AG04450 (cell line): ENCODE data around the gene CSNK2B. TPM values are rescaled to one million over a fixed set of nuclear protein-coding genes. Genes with fewer than 3 reads are reported as not detected.

Experiments used
- CTCF ChIA-PET: fragments of 300-600, 350-600 bp; formaldehyde crosslinking; extraction: SDS; loops from one replicate; lab custom pipeline; 2022; ENCODE audit warnings: antibody characterized with exemption, inconsistent platforms; lab: Charles Lee
- POLR2A ChIA-PET: fragments of 350-600 bp; formaldehyde crosslinking; extraction: SDS; loops from one replicate; lab custom pipeline; 2021; ENCODE audit warnings: antibody characterized with exemption, inconsistent platforms; lab: Yijun Ruan, JAX
- DNase-seq: peaks from one replicate; pipeline ENCODE4 v3.0.0-alpha.2; 2011; ENCODE audit warnings: low read depth, low spot score
- H3K27ac ChIP-seq: one replicate; pipeline ENCODE4 v1.5.1; 2012; ENCODE audit warnings: low read depth, low read length, control low read depth
- H3K27me3 ChIP-seq: one replicate; pipeline ENCODE4 v1.6.0; 2012; ENCODE audit warnings: low read length; ENCODE audit not compliant: control insufficient read depth, insufficient read depth
- H3K4me3 ChIP-seq: 2 replicates; pipeline ENCODE4 v1.5.1; 2011; ENCODE audit warnings: mild to moderate bottlenecking, low read depth, low read length, control low read depth
- H3K9me3 ChIP-seq: 2 replicates; pipeline ENCODE4 v1.5.1; 2012; ENCODE audit warnings: low read length; ENCODE audit not compliant: control insufficient read depth, insufficient read depth
- CTCF ChIP-seq: IDR thresholded peaks from 2 replicates; pipeline ENCODE4 v1.5.1; 2011; ENCODE audit warnings: low read depth, low read length, control low read depth, inconsistent platforms
- polyA plus RNA-seq: library from polyadenylated mRNA; depleted of rRNA; stranded (reverse); fragments of >200 nt; gene quantifications from 2 replicates; pipeline ENCODE4 v1.2.3, GENCODE V29; 2011

CSNK2B gene
- polyA plus RNA-seq, 1 experiment = 80.1 TPM

GRCh38 chr6:31627690-31628287 is 38.1 kb upstream of the CSNK2B start:
- no peak overlapping the region for H3K4me3 ChIP-seq
- DNase-seq = no peak
- TF ChIP-seq CTCF = no peak
- ChIA-PET POLR2A (interaction anchor here (0.6 kb wide), 1 partner anchor 14 kb away, joined by 4 read pairs; no protein-coding TSS in a partner anchor), CTCF (no interaction called here)
- H3K9me3 ChIP-seq = no peaks in the 10 kb centered on the region
- no peaks in the 10 kb centered on the region for H3K27me3 ChIP-seq
- no peak overlapping the region for H3K27ac ChIP-seq

- H3K27me3 ChIP-seq = no peaks in the 10 kb centered on the region
- H3K27ac ChIP-seq = no peak overlapping the region
- H3K4me3 ChIP-seq = no peak overlapping the region
- no peaks in the 10 kb centered on the region for H3K9me3 ChIP-seq
- ChIA-PET CTCF (no interaction called here), POLR2A (no interaction called here)
- TF ChIP-seq CTCF = no peak
- DNase-seq = no peak
Observed at GRCh38 chr6:31629014-31629413, 36.9 kb upstream of the CSNK2B start.

GRCh38 chr6:31630177-31630934 is 35.5 kb upstream of the CSNK2B start:
- CTCF ChIA-PET = no interaction called here
- TF ChIP-seq CTCF = no peak
- no peaks in the 10 kb centered on the region for H3K9me3 ChIP-seq
- no peak overlapping the region for H3K4me3 ChIP-seq
- no peak overlapping the region for H3K27ac ChIP-seq
- POLR2A ChIA-PET = no interaction called here
- DNase-seq = no peak
- H3K27me3 ChIP-seq = no peaks in the 10 kb centered on the region

- no peaks in the 10 kb centered on the region for H3K27me3 ChIP-seq
- H3K27ac ChIP-seq = no peak overlapping the region
- no peak for TF ChIP-seq CTCF
- POLR2A ChIA-PET = no interaction called here
- no peaks in the 10 kb centered on the region for H3K9me3 ChIP-seq
- CTCF ChIA-PET = no interaction called here
- no peak overlapping the region for H3K4me3 ChIP-seq
- no peak for DNase-seq
Observed at GRCh38 chr6:31631209-31631608, 34.7 kb upstream of the CSNK2B start.

GRCh38 chr6:31631681-31632278 is 34.1 kb upstream of the CSNK2B start:
- no peak overlapping the region for H3K4me3 ChIP-seq
- H3K9me3 ChIP-seq = no peaks in the 10 kb centered on the region
- ChIA-PET POLR2A (no interaction called here), CTCF (no interaction called here)
- H3K27me3 ChIP-seq = no peaks in the 10 kb centered on the region
- H3K27ac ChIP-seq = no peak overlapping the region
- DNase-seq = no peak
- no peak for TF ChIP-seq CTCF
